Measurements from ENCODE around the gene C22orf15.
A peak's percentile ranks its signal among the peaks of the same experiment; 100 is the strongest.

Gene C22orf15

GRCh38 chr22:23772649-23773473 lies 10.1 kb downstream of the C22orf15 start, which contains the start of gene MMP11:
Gene MMP11, plus strand, starts transcription at chr22:23772849. Its CDS starts 22 bp downstream, at chr22:23772871.
- DNase-seq (ENCODE audit: low spot score): no peak

GRCh38 chr22:23773483-23774113 lies 10.8 kb downstream of the C22orf15 start:
- DNase-seq (ENCODE audit: low spot score): no peak

DNA sequence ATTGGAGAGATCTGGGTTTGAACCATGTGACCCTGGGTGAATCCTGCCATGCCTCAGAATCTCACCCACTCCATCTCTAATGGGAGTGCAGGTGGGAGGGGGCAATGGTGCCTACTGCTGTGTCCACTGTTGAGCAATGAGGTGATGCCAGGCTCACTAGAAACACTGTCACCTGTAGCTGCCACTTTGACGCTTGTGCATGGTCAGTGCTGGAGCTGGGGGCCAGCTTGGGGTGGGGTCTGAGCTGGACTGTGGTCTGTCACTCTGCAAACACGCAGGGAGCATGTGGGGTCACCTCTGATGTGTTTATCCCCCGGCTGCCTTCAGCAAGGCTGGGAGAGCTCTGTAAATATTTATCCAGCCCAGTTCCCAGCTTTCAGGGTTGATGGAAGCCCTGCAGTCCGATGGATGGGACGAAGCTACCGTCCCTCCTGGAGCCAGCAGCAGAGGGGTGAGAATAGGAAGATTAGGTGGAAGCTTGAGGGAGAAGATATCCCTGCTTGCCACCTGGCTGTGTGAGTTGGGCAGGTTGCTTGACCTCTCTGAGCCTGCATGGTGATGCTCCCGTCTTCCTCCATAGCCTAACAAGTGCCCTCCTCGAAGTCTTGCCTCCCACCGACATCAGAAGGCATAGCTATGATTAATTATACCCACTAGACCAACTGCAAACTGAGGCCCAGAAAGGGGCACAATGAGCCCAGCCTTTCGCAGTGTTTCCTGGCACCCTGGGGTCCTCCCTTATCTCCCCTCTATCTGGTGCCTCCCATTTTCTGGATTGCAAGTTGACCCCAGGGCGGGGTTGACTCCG lies 11.5 kb downstream of the C22orf15 start:
- no peak for DNase-seq (ENCODE audit: low spot score)

DNA sequence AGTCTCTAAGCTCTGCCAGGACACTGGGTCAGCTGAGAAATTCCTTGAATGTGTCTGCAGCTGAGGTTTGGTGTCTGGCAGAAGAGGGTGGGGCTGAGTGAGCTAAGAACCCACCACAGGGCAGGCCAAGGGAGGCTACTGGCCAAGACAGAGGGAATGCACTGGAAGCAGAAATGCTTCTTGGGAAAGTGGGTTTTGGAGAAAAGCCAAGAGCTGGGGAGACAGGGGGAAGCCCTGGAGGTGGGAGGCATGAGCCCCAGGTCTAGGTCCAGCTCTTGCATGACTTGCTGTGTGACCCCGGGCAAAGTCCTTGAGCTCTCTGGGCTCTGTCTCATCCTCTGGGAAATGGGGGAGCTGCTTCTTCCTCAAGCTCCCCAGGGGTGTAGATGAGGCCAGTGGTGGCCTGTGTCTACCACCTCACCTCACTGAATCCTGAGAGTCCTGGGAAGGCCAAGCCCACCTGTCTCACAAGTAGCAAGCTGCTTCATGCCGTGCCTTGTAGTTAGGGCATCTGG lies 12.2 kb downstream of the C22orf15 start:
- no peak for DNase-seq (ENCODE audit: low spot score)

DNA sequence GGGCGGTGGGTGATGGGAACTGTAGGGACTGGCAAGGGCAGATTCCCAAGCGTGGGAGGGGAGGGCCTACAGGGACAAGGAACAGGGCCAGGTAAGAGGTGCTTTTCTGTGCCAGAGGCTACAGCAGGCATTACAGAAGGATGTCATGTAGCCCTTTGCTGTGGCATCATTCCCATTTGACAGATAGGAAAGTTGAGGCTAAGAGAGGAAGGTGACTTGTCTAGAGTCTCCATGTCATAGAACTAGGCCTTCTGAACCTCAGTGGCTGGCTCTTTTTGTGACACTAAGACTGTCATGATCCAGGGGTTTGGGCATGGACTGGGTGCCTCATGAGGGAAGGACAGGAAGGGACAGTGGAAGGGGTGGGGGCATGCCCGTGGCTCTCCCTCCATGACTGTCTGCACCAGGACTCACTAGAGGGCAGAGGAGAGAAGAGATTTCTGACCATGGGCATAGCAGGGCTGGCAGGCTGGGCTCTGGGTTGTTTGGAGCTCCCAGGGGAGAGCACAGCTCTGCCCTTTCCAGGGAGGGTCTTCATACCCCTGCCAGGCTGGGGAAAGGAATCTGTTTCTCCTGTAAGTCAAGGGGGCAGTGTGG lies 13.1 kb downstream of the C22orf15 start:
- no peak for DNase-seq (ENCODE audit: low spot score)

GRCh38 chr22:23777776-23778576 lies 15.2 kb downstream of the C22orf15 start:
- DNase-seq (ENCODE audit: low spot score): no peak

- no peak for DNase-seq (ENCODE audit: low spot score)
Observed at GRCh38 chr22:23778577-23778900, 15.7 kb downstream of the C22orf15 start.

DNA sequence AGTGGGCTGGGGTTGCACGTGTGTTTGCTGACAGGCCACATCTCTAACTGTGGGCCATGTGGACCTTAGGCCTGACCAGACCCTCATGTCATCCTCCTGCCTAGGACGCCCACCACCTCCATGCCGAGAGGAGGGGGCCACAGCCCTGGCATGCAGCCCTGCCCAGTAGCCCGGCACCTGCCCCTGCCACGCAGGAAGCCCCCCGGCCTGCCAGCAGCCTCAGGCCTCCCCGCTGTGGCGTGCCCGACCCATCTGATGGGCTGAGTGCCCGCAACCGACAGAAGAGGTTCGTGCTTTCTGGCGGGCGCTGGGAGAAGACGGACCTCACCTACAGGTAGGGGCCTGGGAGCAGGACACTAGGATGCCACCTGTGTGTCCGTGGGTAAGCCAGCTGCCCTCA lies 16.3 kb downstream of the C22orf15 start:
- no peak for DNase-seq (ENCODE audit: low spot score)

GRCh38 chr22:23779731-23780130 lies 16.9 kb downstream of the C22orf15 start:
- no peak for DNase-seq (ENCODE audit: low spot score)

DNA sequence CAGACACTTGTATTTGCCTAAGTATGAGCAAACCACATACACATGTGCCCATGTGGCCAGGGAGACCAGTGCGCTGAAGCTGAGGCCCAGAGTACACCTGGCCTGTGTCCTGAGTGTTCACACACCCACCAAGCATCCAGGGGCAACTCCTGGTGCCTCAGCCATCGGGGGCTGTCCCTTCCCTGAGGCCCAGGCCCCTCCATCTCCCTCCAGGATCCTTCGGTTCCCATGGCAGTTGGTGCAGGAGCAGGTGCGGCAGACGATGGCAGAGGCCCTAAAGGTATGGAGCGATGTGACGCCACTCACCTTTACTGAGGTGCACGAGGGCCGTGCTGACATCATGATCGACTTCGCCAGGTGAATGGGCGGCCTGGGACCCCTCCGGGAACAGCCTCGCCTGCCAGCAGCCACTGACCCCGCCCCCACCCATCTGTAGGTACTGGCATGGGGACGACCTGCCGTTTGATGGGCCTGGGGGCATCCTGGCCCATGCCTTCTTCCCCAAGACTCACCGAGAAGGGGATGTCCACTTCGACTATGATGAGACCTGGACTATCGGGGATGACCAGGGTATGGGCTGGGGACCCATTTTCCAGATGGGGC lies 17.5 kb downstream of the C22orf15 start:
- DNase-seq (ENCODE audit: low spot score): no peak

- no peak for DNase-seq (ENCODE audit: low spot score)
Observed at GRCh38 chr22:23781065-23781464, 18.3 kb downstream of the C22orf15 start.

DNA sequence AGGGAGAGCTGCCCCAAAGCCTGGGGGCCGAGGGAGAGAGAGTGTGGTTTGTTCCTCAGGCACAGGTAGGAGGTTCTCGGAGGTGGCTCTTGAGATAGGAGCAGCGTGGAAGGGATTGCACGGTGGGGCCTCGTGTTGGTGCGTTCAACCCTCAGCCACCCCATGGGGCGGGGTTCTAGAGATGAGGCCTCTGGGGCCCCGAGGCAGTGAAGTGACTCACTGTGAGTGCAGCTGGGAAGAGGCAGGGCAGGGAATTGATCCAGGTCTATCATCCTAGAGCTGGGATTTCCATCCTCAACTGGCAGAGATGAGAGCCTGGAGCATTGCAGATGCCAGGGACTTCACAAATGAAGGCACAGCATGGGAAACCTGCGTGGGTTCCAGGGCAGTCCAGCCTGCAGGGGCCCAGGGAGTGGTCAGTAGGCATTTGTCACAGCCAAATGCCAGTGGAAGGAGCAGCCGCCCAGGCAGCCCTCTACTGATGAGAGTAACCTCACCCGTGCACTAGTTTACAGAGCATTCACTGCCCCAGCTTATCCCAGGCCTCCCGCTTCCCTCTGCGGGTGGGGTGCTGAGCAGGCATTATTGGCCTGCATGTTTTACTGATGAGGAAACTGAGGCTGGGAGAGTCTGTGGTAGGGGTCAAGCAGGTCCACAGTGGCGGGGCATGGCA lies 18.9 kb downstream of the C22orf15 start:
- DNase-seq (ENCODE audit: low spot score): no peak

GRCh38 chr22:23782252-23782651 lies 19.5 kb downstream of the C22orf15 start:
- DNase-seq (ENCODE audit: low spot score): no peak

DNA sequence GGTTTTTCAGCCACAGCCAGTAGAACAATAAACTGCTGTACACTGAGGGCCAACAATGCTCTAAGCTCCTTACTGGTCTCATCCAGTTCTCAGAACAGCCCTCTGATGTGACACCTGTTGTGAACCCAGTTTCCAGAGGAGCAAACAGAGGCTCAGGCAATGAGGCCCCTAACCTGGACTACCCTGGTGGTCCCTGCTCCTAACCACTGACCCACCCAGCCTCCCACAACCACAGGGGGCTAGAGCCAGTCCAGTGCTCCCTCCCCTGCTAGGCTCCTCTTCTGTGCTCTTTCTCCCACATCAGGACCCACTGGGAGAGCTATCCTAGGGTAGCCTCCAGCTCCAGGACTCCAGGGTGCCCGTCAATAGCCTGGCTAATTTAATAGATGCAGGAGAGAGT lies 19.9 kb downstream of the C22orf15 start:
- no peak for DNase-seq (ENCODE audit: low spot score)

GRCh38 chr22:23783265-23784150 lies 20.7 kb downstream of the C22orf15 start:
- DNase-seq (ENCODE audit: low spot score): no peak

GRCh38 chr22:23784215-23784732 lies 21.5 kb downstream of the C22orf15 start:
- peak; percentile 83 for DNase-seq (ENCODE audit: low spot score)

DNA sequence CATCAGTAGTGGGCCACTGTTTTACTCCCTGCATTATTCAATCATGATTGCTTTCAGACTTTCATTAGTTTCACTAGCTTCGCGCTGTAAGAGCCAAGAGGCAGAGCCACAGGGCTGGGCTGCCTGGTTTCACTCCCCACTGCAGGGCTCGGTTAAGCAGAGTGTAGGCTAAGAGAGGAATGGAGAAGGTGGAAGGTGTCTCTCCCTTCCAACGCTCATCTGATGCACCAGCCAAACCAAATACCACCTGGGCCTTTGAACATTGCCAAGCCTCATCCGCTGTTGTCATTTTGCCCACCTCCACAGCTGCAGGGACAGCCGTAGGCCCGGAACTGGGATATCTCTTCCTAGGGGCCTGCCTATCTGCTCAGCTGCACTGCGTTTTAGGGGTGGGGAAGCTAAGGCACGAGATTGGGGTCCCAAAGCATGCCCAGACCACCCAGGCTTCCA lies 23.5 kb downstream of the C22orf15 start:
- no peak for DNase-seq (ENCODE audit: low spot score)

GRCh38 chr22:23786752-23787599 lies 24.2 kb downstream of the C22orf15 start, which contains the start of gene SMARCB1:
Gene SMARCB1, plus strand, starts transcription at chr22:23786966. Its CDS starts 204 bp downstream, at chr22:23787170.
- peak; percentile 82 for DNase-seq (ENCODE audit: low spot score)

Data from SW480 (cell line).